Measurements from ENCODE around the gene OOSP1.

- TF ChIP-seq CTCF (conservative IDR thresholded peaks at IDR 0.05; ENCODE audit: low read depth in 2 of 2) (no peak), POLR2AphosphoS5 (IDR thresholded peaks at IDR 0.05; ENCODE audit: low read depth) (no peak), EZH2 (IDR thresholded peaks at IDR 0.05; ENCODE audit: low read depth, unreplicated experiment) (no peak), STAT1 (IDR thresholded peaks at IDR 0.05; ENCODE audit: unreplicated experiment) (no peak), ZNF462 (CRISPR knock-in tag; IDR thresholded peaks at IDR 0.05) (no peak)
These were observed 14.4 kb upstream of the OOSP1 start for GRCh38 chr11:59923813-59924212.
